H1 (cell line): ENCODE data around the gene C1orf174. TPM values are rescaled to one million over a fixed set of nuclear protein-coding genes. Genes with fewer than 3 reads are reported as not detected.

ENCODE experiments used
- CTCF ChIA-PET: fragments of 300-600 bp; sonication (Branson Sonifier 250); formaldehyde crosslinking; loops from one replicate; lab custom pipeline; 2021; ENCODE audit not compliant: partially characterized antibody; lab: Charles Lee
- POLR2A ChIA-PET: fragments of 300-600 bp; sonication (Branson Sonifier 250); formaldehyde crosslinking; loops from one replicate; lab custom pipeline; 2021; ENCODE audit warnings: inconsistent platforms; ENCODE audit not compliant: partially characterized antibody; lab: Charles Lee
- DNase-seq, 2 experiments: peaks; one replicate each; pipeline versions ENCODE4 v3.0.0 to v3.0.0-alpha.2; 2010 to 2022; ENCODE audit warnings: low spot score in 2 of 2, low read depth in 1 of 2, mixed read lengths in 1 of 2
- FAIRE-seq: peaks from 2 replicates; lab custom pipeline; 2011; peaks lifted over from hg19 to GRCh38; lab: Jason Lieb, UNC
- H2AFZ ChIP-seq: 2 replicates; pipeline ENCODE4 v1.8.1; 2012; ENCODE audit warnings: low read length, inconsistent platforms
- H2AK5ac ChIP-seq: 2 replicates; pipeline ENCODE4 v1.6.1; 2013; ENCODE audit warnings: low read depth, low read length
- H2BK120ac ChIP-seq: replicated peaks from 2 replicates; pipeline ENCODE3; 2013; ENCODE audit warnings: low read depth, low read length, inconsistent platforms
- H2BK12ac ChIP-seq: 2 replicates; pipeline ENCODE4 v1.6.1; 2013; ENCODE audit warnings: low read depth, low read length
- H2BK15ac ChIP-seq: 2 replicates; pipeline ENCODE4 v1.6.1; 2013; ENCODE audit warnings: low read length
- H2BK20ac ChIP-seq: 2 replicates; pipeline ENCODE4 v1.6.1; 2013; ENCODE audit warnings: low read length
- H2BK5ac ChIP-seq: 2 replicates; pipeline ENCODE4 v1.6.1; 2013; ENCODE audit warnings: low read depth, low read length
- H3K14ac ChIP-seq: 2 replicates; pipeline ENCODE4 v1.6.1; 2013; ENCODE audit warnings: inconsistent platforms; ENCODE audit not compliant: insufficient read length
- H3K18ac ChIP-seq: 2 replicates; pipeline ENCODE4 v1.6.1; 2013; ENCODE audit warnings: low read length; ENCODE audit errors: extremely low read depth
- H3K23ac ChIP-seq: 2 replicates; pipeline ENCODE4 v1.6.1; 2013; ENCODE audit warnings: inconsistent platforms; ENCODE audit not compliant: insufficient read length
- H3K23me2 ChIP-seq: 2 replicates; pipeline ENCODE4 v1.6.1; 2013; ENCODE audit warnings: low read depth, low read length
- H3K27ac ChIP-seq: 2 replicates; pipeline ENCODE4 v1.6.1; 2011; ENCODE audit warnings: low read depth, low read length, inconsistent platforms
- H3K27me3 ChIP-seq, 4 experiments: replicated peaks in 1 of 4; 1 replicate in 1 of 4; 2 replicates in 3 of 4; pipeline versions ENCODE4 v1.6.1 to v1.8.1; 2011 to 2013; ENCODE audit warnings: low read length in 3 of 4, mild to moderate bottlenecking in 3 of 4, inconsistent platforms in 2 of 4, mixed read lengths in 2 of 4, moderate library complexity in 1 of 4; ENCODE audit not compliant: control insufficient read depth in 3 of 4, insufficient read depth in 3 of 4; ENCODE audit errors: extremely low read depth in 1 of 4
- H3K36me3 ChIP-seq, 4 experiments: 2 replicates each; pipeline versions ENCODE4 v1.6.1 to v1.8.1; 2011 to 2013; ENCODE audit warnings: mild to moderate bottlenecking in 4 of 4, low read length in 3 of 4, moderate library complexity in 2 of 4, control low read depth in 1 of 4, inconsistent platforms in 1 of 4; ENCODE audit not compliant: insufficient read depth in 4 of 4, control insufficient read depth in 2 of 4
- H3K4ac ChIP-seq: replicated peaks from 2 replicates; pipeline ENCODE3; 2013; ENCODE audit warnings: low read length, low read depth, mixed read lengths, inconsistent platforms; ENCODE audit not compliant: insufficient read length
- H3K4me1 ChIP-seq, 4 experiments: replicated peaks in 1 of 4; 1 replicate in 1 of 4; 2 replicates in 3 of 4; pipeline versions ENCODE4 v1.6.1 to v1.8.1; 2011 to 2013; ENCODE audit warnings: low read length in 3 of 4, inconsistent platforms in 2 of 4, mixed read lengths in 1 of 4; ENCODE audit not compliant: insufficient read depth in 4 of 4, control insufficient read depth in 3 of 4
- H3K4me2 ChIP-seq, 2 experiments: 2 replicates each; pipeline versions ENCODE4 v1.6.1 to v1.8.1; 2011 to 2013; ENCODE audit warnings: low read depth in 2 of 2, low read length in 2 of 2, control low read depth in 1 of 2, inconsistent platforms in 1 of 2, mild to moderate bottlenecking in 1 of 2; ENCODE audit not compliant: insufficient read depth in 1 of 2
- H3K4me3 ChIP-seq, 4 experiments: fragments of 200-600, 300-600 bp in 1 of 4; sonication (generic), shearing (Covaris generic), sonication (Bioruptor Twin) in 1 of 4; 2 replicates each; pipeline versions ENCODE4 v1.5.1 to v1.8.1; 2011 to 2016; ENCODE audit warnings: low read length in 4 of 4, low read depth in 3 of 4, control low read depth in 2 of 4, inconsistent platforms in 2 of 4, mild to moderate bottlenecking in 2 of 4, mixed read lengths in 1 of 4, moderate library complexity in 1 of 4; ENCODE audit not compliant: insufficient read depth in 2 of 4; ENCODE audit errors: extremely low read depth in 1 of 4
- H3K56ac ChIP-seq: replicated peaks from 2 replicates; pipeline ENCODE3; 2013; ENCODE audit warnings: low read depth, mild to moderate bottlenecking, mixed read lengths, low read length, inconsistent platforms; ENCODE audit not compliant: insufficient read length
- H3K79me1 ChIP-seq: 2 replicates; pipeline ENCODE4 v1.6.1; 2013; ENCODE audit warnings: low read depth, low read length, control low read depth
- H3K79me2 ChIP-seq, 2 experiments: 2 replicates each; pipeline versions ENCODE4 v1.6.1 to v1.8.1; 2012 to 2013; ENCODE audit warnings: low read length in 2 of 2, mild to moderate bottlenecking in 2 of 2, inconsistent platforms in 1 of 2; ENCODE audit not compliant: insufficient read depth in 2 of 2, control insufficient read depth in 1 of 2
- H3K9ac ChIP-seq, 4 experiments: replicated peaks in 1 of 4; 1 replicate in 1 of 4; 2 replicates in 3 of 4; pipeline versions ENCODE4 v1.6.1 to v1.8.1; 2011 to 2013; ENCODE audit warnings: low read depth in 3 of 4, low read length in 3 of 4, control low read depth in 2 of 4, mild to moderate bottlenecking in 2 of 4, moderate library complexity in 2 of 4, inconsistent platforms in 1 of 4; ENCODE audit errors: extremely low read depth in 1 of 4
- H3K9me3 ChIP-seq, 2 experiments: 2 replicates each; pipeline versions ENCODE4 v1.6.1 to v1.8.1; 2012 to 2013; ENCODE audit warnings: mild to moderate bottlenecking in 2 of 2, moderate library complexity in 2 of 2, control low read depth in 1 of 2, inconsistent platforms in 1 of 2, low read depth in 1 of 2, low read length in 1 of 2, mixed read lengths in 1 of 2; ENCODE audit not compliant: insufficient read depth in 2 of 2
- H4K20me1 ChIP-seq, 2 experiments: replicated peaks in 1 of 2; 2 replicates each; pipeline versions ENCODE3 to v1.8.1; 2011 to 2013; ENCODE audit warnings: inconsistent platforms in 2 of 2, low read length in 2 of 2, mild to moderate bottlenecking in 1 of 2; ENCODE audit not compliant: insufficient read depth in 2 of 2, control insufficient read depth in 1 of 2
- H4K5ac ChIP-seq: 2 replicates; pipeline ENCODE4 v1.6.1; 2013; ENCODE audit warnings: low read length, low read depth, mixed read lengths, inconsistent platforms; ENCODE audit not compliant: insufficient read length
- H4K8ac ChIP-seq: 2 replicates; pipeline ENCODE4 v1.8.0; 2013; ENCODE audit warnings: mild to moderate bottlenecking, moderate library complexity, low read length, inconsistent platforms; ENCODE audit not compliant: insufficient read depth; ENCODE audit errors: extremely low read depth
- H4K91ac ChIP-seq: replicated peaks from 2 replicates; pipeline ENCODE3; 2013; ENCODE audit warnings: low read length, mixed read lengths, inconsistent platforms; ENCODE audit not compliant: insufficient read length
- TAF1 ChIP-seq: IDR thresholded peaks from 2 replicates; pipeline ENCODE4 v1.6.1; 2011; ENCODE audit warnings: mild to moderate bottlenecking, low read depth, low read length
- TEAD4 ChIP-seq: IDR thresholded peaks from 2 replicates; pipeline ENCODE4 v1.6.1; 2012; ENCODE audit warnings: low read depth, low read length, inconsistent platforms, mixed read lengths
- WGBS, 2 experiments: shearing (Covaris generic) in 1 of 2; methylation state at CpG; one replicate each; pipeline versions ENCODE4 v1.1.6 to v1.1.7; 2013 to 2015; ENCODE audit warnings: low lambda C conversion rate in 2 of 2, mixed read lengths in 2 of 2, inconsistent platforms in 1 of 2, low coverage in 1 of 2, missing lambda C conversion rate in 1 of 2; ENCODE audit not compliant: insufficient replicate concordance in 2 of 2, insufficient coverage in 1 of 2, insufficient read length in 1 of 2; ENCODE audit errors: extremely low coverage in 1 of 2, missing lambda C conversion rate in 1 of 2; 5-methylcytosine and 5-hydroxymethylcytosine counted together
- polyA plus RNA-seq, 7 experiments: library from polyadenylated mRNA; depleted of rRNA in 3 of 7; stranded (reverse) in 5 of 7; unstranded in 2 of 7; fragments of >200 nt in 5 of 7; fragments of 200-250 nt in 2 of 7; gene quantifications; 1 replicate in 5 of 7; 2 replicates in 1 of 7; 4 replicates in 1 of 7; pipeline versions ENCODE4 v1.2.1 to v1.2.3, GENCODE V29; 2011 to 2013; ENCODE audit warnings: missing spikeins in 2 of 7, mixed read lengths in 2 of 7
- total RNA-seq: library from RNA; stranded (reverse); fragmentation: NEBNext Ultra II Directional; extraction: Animal tissue kit (Norgen Biotek cat#: 25700); gene quantifications from 2 replicates; pipeline ENCODE4 v1.2.1, GENCODE V29; 2021

The C1orf174 gene
- total and polyA plus RNA-seq, 2 of the 8 experiments (the other 6 are each of a cell fraction or from before 2014, with no cell fraction given): 28.4 to 32.4 TPM

- 74% methylated on average over 4 of the region's 4 CpGs; no CpG with 5 or more reads in 1 of the 2 experiments for WGBS, 2 experiments
- POLR2A ChIA-PET: no interaction called here
- no peak overlapping the region for H3K27ac ChIP-seq
- H3K4me1 ChIP-seq: peaks cover 0 to 12% (median 2%) of the 10 kb centered on the region in 4 experiments; a peak in 1 of 7 replicates
- no peak overlapping the region for H2BK120ac ChIP-seq
- no peak overlapping the region for H2BK12ac ChIP-seq
- no peak overlapping the region for H2BK15ac ChIP-seq
- H4K20me1 ChIP-seq: no peaks in the 10 kb centered on the region
- no peak overlapping the region for H4K8ac ChIP-seq
- peaks cover 6% of the 10 kb centered on the region; the same call in 1 of the 2 replicates for H3K23me2 ChIP-seq
- H3K79me1 ChIP-seq: no peaks in the 10 kb centered on the region; the same call in 1 of the 2 replicates
- DNase-seq (no peak), FAIRE-seq (no peak)
- no peak overlapping the region for H3K23ac ChIP-seq
- no peak overlapping the region for H3K18ac ChIP-seq
- no peaks in the 10 kb centered on the region for H3K9me3 ChIP-seq
- H4K5ac ChIP-seq: no peak overlapping the region
- H3K4me3 ChIP-seq: no peak overlapping the region
- no peak overlapping the region for H2AFZ ChIP-seq
- H3K27me3 ChIP-seq: no peaks in the 10 kb centered on the region
- TF ChIP-seq TEAD4 (0 out of 2 replicates have a peak, but pooled peaks have one; percentile 30), TAF1 (no peak)
- H3K9ac ChIP-seq: no peak overlapping the region
- no peaks in the 10 kb centered on the region for H3K36me3 ChIP-seq
- H2BK20ac ChIP-seq: no peak overlapping the region
- no peak overlapping the region for H4K91ac ChIP-seq
- H3K56ac ChIP-seq: no peak overlapping the region
- no peak overlapping the region for H3K4me2 ChIP-seq
- no peak overlapping the region for H3K14ac ChIP-seq
- H2BK5ac ChIP-seq: no peak overlapping the region
- H3K79me2 ChIP-seq: no peaks in the 10 kb centered on the region
- no peak overlapping the region for H3K4ac ChIP-seq
- CTCF ChIA-PET: interaction anchor here (0.6 to 1.9 kb wide), 2 partner anchors 9 to 169 kb away, joined by 3 to 6 read pairs; no protein-coding TSS in a partner anchor
- H2AK5ac ChIP-seq: no peak overlapping the region
These were observed 4.7 kb upstream of the C1orf174 start for GRCh38 chr1:3904843-3905185.
